Gastroesophageal sphincter (tissue), 3 donors: ENCODE data around the gene S1PR1.

Experiments used
- EP300 ChIP-seq: sonication (generic); formaldehyde crosslinking; IDR thresholded peaks from one replicate; pipeline ENCODE4 v1.6.1; 2017; ENCODE audit warnings: antibody characterized with exemption, mild to moderate bottlenecking
- POLR2A ChIP-seq, 2 donors: fragments of 450-650 bp; IDR thresholded peaks; one replicate each; pipeline ENCODE4 v1.6.1; 2017; ENCODE audit warnings: antibody characterized with exemption in 2 of 2, mild to moderate bottlenecking in 2 of 2, moderate library complexity in 1 of 2
- TF ChIP-seq, protein P1 (sequence below), 4 experiments: fragments of 200-600 bp in 2 of 4; fragments of 450-650 bp in 2 of 4; sonication (generic) in 1 of 4; IDR thresholded peaks; one replicate each; pipeline ENCODE4 v1.5.1; 2017 to 2019; ENCODE audit warnings: antibody characterized with exemption in 4 of 4, mild to moderate bottlenecking in 2 of 4, moderate library complexity in 2 of 4

DNA sequence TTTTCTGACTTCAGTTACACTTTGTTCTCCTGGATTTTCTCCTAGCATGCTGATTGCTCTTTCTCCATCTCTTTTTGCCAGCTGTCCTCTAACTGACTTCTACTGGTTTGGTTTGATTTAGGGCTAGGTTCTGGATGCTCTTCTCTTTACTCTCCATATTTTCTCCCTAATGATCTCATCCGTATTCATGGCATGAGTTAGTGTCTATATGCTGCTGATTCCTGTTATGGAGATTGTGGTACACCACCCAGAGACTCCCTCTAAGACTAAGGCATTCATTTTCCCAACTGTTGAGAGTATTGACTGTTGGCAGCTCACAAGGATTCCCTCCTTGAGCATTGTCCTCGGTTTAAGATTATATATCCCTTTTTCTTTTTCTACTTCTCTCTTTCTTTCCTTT, 28.9 kb downstream of the S1PR1 start:
- TF ChIP-seq, protein P1, sequence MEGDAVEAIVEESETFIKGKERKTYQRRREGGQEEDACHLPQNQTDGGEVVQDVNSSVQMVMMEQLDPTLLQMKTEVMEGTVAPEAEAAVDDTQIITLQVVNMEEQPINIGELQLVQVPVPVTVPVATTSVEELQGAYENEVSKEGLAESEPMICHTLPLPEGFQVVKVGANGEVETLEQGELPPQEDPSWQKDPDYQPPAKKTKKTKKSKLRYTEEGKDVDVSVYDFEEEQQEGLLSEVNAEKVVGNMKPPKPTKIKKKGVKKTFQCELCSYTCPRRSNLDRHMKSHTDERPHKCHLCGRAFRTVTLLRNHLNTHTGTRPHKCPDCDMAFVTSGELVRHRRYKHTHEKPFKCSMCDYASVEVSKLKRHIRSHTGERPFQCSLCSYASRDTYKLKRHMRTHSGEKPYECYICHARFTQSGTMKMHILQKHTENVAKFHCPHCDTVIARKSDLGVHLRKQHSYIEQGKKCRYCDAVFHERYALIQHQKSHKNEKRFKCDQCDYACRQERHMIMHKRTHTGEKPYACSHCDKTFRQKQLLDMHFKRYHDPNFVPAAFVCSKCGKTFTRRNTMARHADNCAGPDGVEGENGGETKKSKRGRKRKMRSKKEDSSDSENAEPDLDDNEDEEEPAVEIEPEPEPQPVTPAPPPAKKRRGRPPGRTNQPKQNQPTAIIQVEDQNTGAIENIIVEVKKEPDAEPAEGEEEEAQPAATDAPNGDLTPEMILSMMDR (IDR thresholded peaks at IDR 0.05): no peak
- TF ChIP-seq POLR2A (IDR thresholded peaks at IDR 0.05) (no peak), EP300 (no peak)
